ENCODE measurements around the gene VCP. TPM values are rescaled to one million over a fixed set of nuclear protein-coding genes. Genes with fewer than 3 reads are reported as not detected.
"Not testable (repeated sequence)": the region's sequence is repeated elsewhere in the genome, so short reads cannot be mapped to it uniquely, and the experiment has no call there.

Gene VCP
- total RNA-seq, 1 experiment from 2014 or later: 156 TPM

DNA sequence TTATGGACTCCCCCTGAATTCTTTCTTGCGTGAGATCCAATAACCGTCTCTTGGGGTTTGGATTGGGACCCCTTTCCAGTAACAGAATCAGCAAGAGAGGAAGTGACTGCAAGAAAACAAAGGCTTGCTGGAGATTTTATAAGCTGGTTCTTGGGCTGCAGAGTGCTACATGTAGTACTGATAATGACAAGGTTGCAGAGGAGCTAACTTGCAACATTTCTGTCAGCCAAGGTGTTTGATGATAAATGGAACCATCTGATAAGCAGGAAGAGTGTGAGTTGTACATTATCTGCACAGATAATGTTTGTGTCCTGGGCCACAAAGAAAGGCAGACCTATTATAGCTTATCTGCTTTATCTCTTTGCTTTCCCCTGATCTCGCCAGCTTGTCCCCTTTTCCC is 45.8 kb downstream of the VCP start:
- Mint-ChIP-seq H3K36me3 (ENCODE audit: insufficient read depth, unreplicated experiment) (peaks cover 7% of the 10 kb centered on the region), H3K4me3 (ENCODE audit: unreplicated experiment) (no peak overlapping the region), H3K27ac (ENCODE audit: low read depth, unreplicated experiment) (no peak overlapping the region), H3K27me3 (ENCODE audit: insufficient read depth, unreplicated experiment) (no peaks in the 10 kb centered on the region), H3K9me3 (ENCODE audit: unreplicated experiment) (no peaks in the 10 kb centered on the region), H3K4me1 (ENCODE audit: insufficient read depth, unreplicated experiment) (peaks cover 12% of the 10 kb centered on the region)
- POLR2A ChIA-PET: interaction anchor here (0.6 to 1.5 kb wide), 8 partner anchors 9 to 112 kb away, joined by 3 to 5 read pairs (median 3); no protein-coding TSS in a partner anchor
- intact Hi-C loops (cut with micrococcal nuclease): no loop called here
- CTCF ChIA-PET: interaction anchor here (0.6 to 1.2 kb wide), 3 partner anchors 25 to 856 kb away, joined by 3 to 6 read pairs (median 3); partner anchors contain the start of gene DNAJB5
- DNase-seq (ENCODE audit: unreplicated experiment): no peak
- BruUV-seq (replicated peaks): no TSS peak
- TF ChIP-seq, protein P1, sequence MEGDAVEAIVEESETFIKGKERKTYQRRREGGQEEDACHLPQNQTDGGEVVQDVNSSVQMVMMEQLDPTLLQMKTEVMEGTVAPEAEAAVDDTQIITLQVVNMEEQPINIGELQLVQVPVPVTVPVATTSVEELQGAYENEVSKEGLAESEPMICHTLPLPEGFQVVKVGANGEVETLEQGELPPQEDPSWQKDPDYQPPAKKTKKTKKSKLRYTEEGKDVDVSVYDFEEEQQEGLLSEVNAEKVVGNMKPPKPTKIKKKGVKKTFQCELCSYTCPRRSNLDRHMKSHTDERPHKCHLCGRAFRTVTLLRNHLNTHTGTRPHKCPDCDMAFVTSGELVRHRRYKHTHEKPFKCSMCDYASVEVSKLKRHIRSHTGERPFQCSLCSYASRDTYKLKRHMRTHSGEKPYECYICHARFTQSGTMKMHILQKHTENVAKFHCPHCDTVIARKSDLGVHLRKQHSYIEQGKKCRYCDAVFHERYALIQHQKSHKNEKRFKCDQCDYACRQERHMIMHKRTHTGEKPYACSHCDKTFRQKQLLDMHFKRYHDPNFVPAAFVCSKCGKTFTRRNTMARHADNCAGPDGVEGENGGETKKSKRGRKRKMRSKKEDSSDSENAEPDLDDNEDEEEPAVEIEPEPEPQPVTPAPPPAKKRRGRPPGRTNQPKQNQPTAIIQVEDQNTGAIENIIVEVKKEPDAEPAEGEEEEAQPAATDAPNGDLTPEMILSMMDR (IDR thresholded peaks at IDR 0.05; ENCODE audit: unreplicated experiment): no peak

DNA sequence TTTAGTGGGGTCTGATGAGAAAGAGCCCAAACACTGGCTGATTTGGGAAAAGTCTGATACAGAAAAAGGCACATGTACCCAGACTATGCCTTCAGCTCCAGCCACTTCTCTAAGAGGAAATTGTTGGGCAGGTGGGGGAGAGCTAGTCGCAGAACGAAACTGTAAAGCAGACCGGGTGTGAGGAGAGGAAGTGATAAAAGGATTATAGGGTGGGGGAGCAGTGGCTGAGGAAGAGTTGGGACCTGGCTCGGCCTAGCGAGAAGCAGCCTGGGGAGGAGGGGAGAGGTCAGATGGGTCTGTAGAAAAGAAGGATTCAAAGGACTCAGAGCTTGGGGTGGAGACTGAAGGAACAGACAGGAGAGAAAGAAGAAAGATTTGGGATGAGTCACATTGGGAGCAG is 49.0 kb downstream of the VCP start:
- H3K9me3 Mint-ChIP-seq (ENCODE audit: unreplicated experiment); POLR2A ChIA-PET; H3K27ac Mint-ChIP-seq (ENCODE audit: low read depth, unreplicated experiment); DNase-seq (ENCODE audit: unreplicated experiment); H3K36me3 Mint-ChIP-seq (ENCODE audit: insufficient read depth, unreplicated experiment); intact Hi-C loops (cut with micrococcal nuclease); H3K27me3 Mint-ChIP-seq (ENCODE audit: insufficient read depth, unreplicated experiment); BruUV-seq (replicated peaks); H3K4me3 Mint-ChIP-seq (ENCODE audit: unreplicated experiment): not testable (repeated sequence)
- CTCF ChIA-PET: interaction anchor here (0.5 kb wide), 1 partner anchor 75 kb away, joined by 3 read pairs; no protein-coding TSS in a partner anchor
- peaks cover 12% of the 10 kb centered on the region for H3K4me1 Mint-ChIP-seq (ENCODE audit: insufficient read depth, unreplicated experiment)

DNA sequence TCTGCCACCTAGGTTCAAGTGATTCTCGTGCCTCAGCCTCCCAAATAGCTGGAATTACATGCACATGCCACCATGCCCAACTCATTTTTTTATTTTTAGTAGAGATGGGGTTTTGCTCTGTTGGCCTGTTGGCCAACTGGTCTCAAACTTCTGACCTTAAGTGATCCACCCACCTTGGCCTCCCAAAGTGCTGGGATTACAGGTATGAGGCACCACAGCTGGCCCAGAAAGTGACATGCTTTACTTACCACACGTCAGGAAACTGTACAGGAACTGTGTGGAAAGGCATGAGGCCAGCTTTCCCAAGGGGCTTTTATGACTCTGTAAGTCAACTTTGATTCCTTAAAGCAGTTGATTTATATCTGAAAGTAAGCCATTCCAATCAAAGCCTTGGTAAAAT is 57.9 kb downstream of the VCP start:
- Mint-ChIP-seq H3K9me3 (ENCODE audit: unreplicated experiment) (peaks cover 16% of the 10 kb centered on the region), H3K27me3 (ENCODE audit: insufficient read depth, unreplicated experiment) (no peaks in the 10 kb centered on the region), H3K4me1 (ENCODE audit: insufficient read depth, unreplicated experiment) (no peaks in the 10 kb centered on the region), H3K36me3 (ENCODE audit: insufficient read depth, unreplicated experiment) (peaks cover 21% of the 10 kb centered on the region), H3K27ac (ENCODE audit: low read depth, unreplicated experiment) (no peak overlapping the region), H3K4me3 (ENCODE audit: unreplicated experiment) (no peak overlapping the region)
- no peak for DNase-seq (ENCODE audit: unreplicated experiment)
- POLR2A ChIA-PET: interaction anchor here (0.7 kb wide), 1 partner anchor 14 kb away, joined by 3 read pairs; no protein-coding TSS in a partner anchor
- intact Hi-C loops (cut with micrococcal nuclease): no loop called here
- TF ChIP-seq, protein P1 (IDR thresholded peaks at IDR 0.05; ENCODE audit: unreplicated experiment): no peak
- no TSS peak for BruUV-seq (replicated peaks)
- CTCF ChIA-PET: interaction anchor here (1.2 kb wide), 1 partner anchor 22 kb away, joined by 4 read pairs; no protein-coding TSS in a partner anchor

DNA sequence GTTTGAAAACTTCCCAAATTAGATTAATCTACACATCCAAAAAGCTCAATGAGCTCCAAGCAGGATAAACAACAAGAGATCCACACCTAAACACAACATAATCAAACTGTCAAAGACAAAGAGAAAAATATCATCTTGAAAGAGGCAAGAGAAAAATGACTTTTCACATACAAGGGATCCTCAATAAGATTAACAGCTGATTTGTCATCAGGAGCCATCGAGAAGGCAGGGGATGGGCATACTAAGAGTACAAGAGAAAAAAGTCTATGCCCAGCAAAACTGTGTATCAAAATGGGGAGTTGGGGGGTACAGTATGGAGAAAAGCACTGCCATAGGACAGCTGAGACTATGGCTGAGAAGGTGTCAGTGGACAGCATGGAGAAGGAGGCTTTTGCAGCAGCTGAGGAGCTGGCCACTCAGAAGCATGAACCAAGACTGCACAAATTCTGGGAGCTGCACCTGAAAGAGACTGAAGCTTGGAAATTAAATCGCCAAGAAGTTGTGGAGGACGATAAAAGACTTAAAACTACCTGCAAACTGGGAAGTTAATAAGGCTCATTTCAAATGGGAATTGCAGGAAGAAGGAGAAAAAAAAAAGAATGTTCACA is 62.0 kb downstream of the VCP start:
- peaks cover 16% of the 10 kb centered on the region for H3K9me3 Mint-ChIP-seq (ENCODE audit: unreplicated experiment)
- H3K4me1 Mint-ChIP-seq (ENCODE audit: insufficient read depth, unreplicated experiment): no peaks in the 10 kb centered on the region
- POLR2A ChIA-PET: interaction anchor here (0.6 to 1.1 kb wide), 3 partner anchors 10 to 91 kb away, joined by 3 read pairs; no protein-coding TSS in a partner anchor
- H3K27me3 Mint-ChIP-seq (ENCODE audit: insufficient read depth, unreplicated experiment): no peaks in the 10 kb centered on the region
- H3K36me3 Mint-ChIP-seq (ENCODE audit: insufficient read depth, unreplicated experiment): peaks cover 21% of the 10 kb centered on the region
- H3K27ac Mint-ChIP-seq (ENCODE audit: low read depth, unreplicated experiment): no peak overlapping the region
- TF ChIP-seq, protein P1 (IDR thresholded peaks at IDR 0.05; ENCODE audit: unreplicated experiment): no peak
- intact Hi-C loops (cut with micrococcal nuclease): no loop called here
- CTCF ChIA-PET: interaction anchor here (1.1 kb wide), 2 partner anchors 26 to 41 kb away, joined by 3 to 4 read pairs; no protein-coding TSS in a partner anchor
- H3K4me3 Mint-ChIP-seq (ENCODE audit: unreplicated experiment): no peak overlapping the region
- DNase-seq (ENCODE audit: unreplicated experiment): no peak
- no TSS peak for BruUV-seq (replicated peaks)

Other genes starting within 250 kb of the VCP start
- gene PHF24, start 114.3 kb downstream of the VCP start, total RNA-seq (2022): not detected in 2 replicates
- 2.2 and 2.9 TPM in 2 replicates for gene DNAJB5, start 82.9 kb downstream of the VCP start, total RNA-seq (2022)
- gene FANCG, start 7.3 kb upstream of the VCP start, total RNA-seq (2022): 20.2 and 21.2 TPM in 2 replicates
- gene PIGO, start 24.0 kb upstream of the VCP start, total RNA-seq (2022): 34.8 and 39.2 TPM in 2 replicates
- 203 and 209 TPM in 2 replicates for gene STOML2, start 30.5 kb upstream of the VCP start, total RNA-seq (2022)
- gene ATOSB, start 43.2 kb upstream of the VCP start, total RNA-seq (2022): 26.0 and 36.2 TPM in 2 replicates
- gene UNC13B, start 89.4 kb upstream of the VCP start, total RNA-seq (2022): 20.6 and 22.9 TPM in 2 replicates